HepG2 (cell line): ENCODE measurements around the gene STRBP. TPM values are rescaled to one million over a fixed set of nuclear protein-coding genes. Genes with fewer than 3 reads are reported as not detected.

Experiments used
- ATAC-seq: fragments of 200-7000 bp; cut with Tn5 transposase; 3 replicates; pipeline ENCODE4 v1.9.1; 2020; ENCODE audit warnings: mild to moderate bottlenecking, moderate library complexity
- BruUV-seq: library from RNA; stranded (reverse); fragments of 400-500 nt; replicated peaks from 2 replicates; lab custom pipeline; 2021; lab: Mats Ljungman, UMichigan
- CTCF ChIA-PET: fragments of 300-600 bp; formaldehyde crosslinking; extraction: SDS; loops from one replicate; lab custom pipeline; 2021; ENCODE audit warnings: low total read pairs, inconsistent platforms, low intra/inter-chr PET ratio; lab: Yijun Ruan, JAX
- POLR2A ChIA-PET: fragments of 350-600 bp; sonication (Branson Sonifier 250); formaldehyde crosslinking; loops from one replicate; lab custom pipeline; 2020; ENCODE audit warnings: antibody characterized with exemption, inconsistent platforms; lab: Yijun Ruan, JAX
- DNase-seq: peaks from one replicate; pipeline ENCODE4 v3.0.0-alpha.2; 2015; ENCODE audit warnings: low spot score
- FAIRE-seq: peaks from 3 replicates; lab custom pipeline; 2011; peaks lifted over from hg19 to GRCh38; lab: Jason Lieb, UNC
- H2AFZ ChIP-seq: one replicate; pipeline ENCODE4 v1.6.1; 2011; ENCODE audit warnings: low read length, inconsistent platforms
- H3K27ac ChIP-seq: fragments of 300-600 bp; 3 replicates; pipeline ENCODE4 v1.8.0; 2011; ENCODE audit warnings: mixed run types, mild to moderate bottlenecking, mixed read lengths, low read length, inconsistent platforms; ENCODE audit not compliant: insufficient read depth; ENCODE audit errors: extremely low read length
- H3K27me3 ChIP-seq, 2 experiments: fragments of 200-600 bp in 1 of 2; 2 replicates in 1 of 2; 3 replicates in 1 of 2; pipeline versions ENCODE4 v1.6.0 to v1.8.0; 2011; ENCODE audit warnings: low read length in 2 of 2, mild to moderate bottlenecking in 2 of 2, moderate library complexity in 2 of 2, inconsistent platforms in 1 of 2; ENCODE audit not compliant: insufficient read depth in 2 of 2, control insufficient read depth in 1 of 2
- H3K36me3 ChIP-seq, 2 experiments: fragments of 200-600 bp in 1 of 2; replicated peaks in 1 of 2; 2 replicates in 1 of 2; 3 replicates in 1 of 2; pipeline versions ENCODE4 v1.5.1 to v1.8.0; 2011; ENCODE audit warnings: low read length in 2 of 2, inconsistent platforms in 1 of 2; ENCODE audit not compliant: insufficient read depth in 2 of 2, control insufficient read depth in 1 of 2
- H3K4me1 ChIP-seq: 2 replicates; pipeline ENCODE4 v1.5.1; 2012; ENCODE audit warnings: low read length, inconsistent platforms; ENCODE audit not compliant: insufficient read depth
- H3K4me2 ChIP-seq: 2 replicates; pipeline ENCODE4 v1.6.0; 2011; ENCODE audit warnings: low read depth, low read length, inconsistent platforms
- H3K4me3 ChIP-seq, 3 experiments: fragments of 200-600 bp in 1 of 3; sonication (generic), shearing (Covaris generic) in 1 of 3; replicated peaks in 1 of 3; 2 replicates each; pipeline ENCODE4 v1.5.1; 2011 to 2016; ENCODE audit warnings: low read length in 3 of 3, inconsistent platforms in 2 of 3, low read depth in 2 of 3, mild to moderate bottlenecking in 2 of 3, control low read depth in 1 of 3, mixed read lengths in 1 of 3; ENCODE audit not compliant: insufficient read depth in 1 of 3
- H3K79me2 ChIP-seq: one replicate; pipeline ENCODE4 v1.6.1; 2011; ENCODE audit warnings: low read length, inconsistent platforms; ENCODE audit not compliant: insufficient read depth
- H3K9ac ChIP-seq: 2 replicates; pipeline ENCODE4 v1.6.0; 2011; ENCODE audit warnings: mild to moderate bottlenecking, low read depth, low read length, inconsistent platforms; ENCODE audit not compliant: insufficient read depth
- H3K9me3 ChIP-seq: 2 replicates; pipeline ENCODE4 v1.5.1; 2012; ENCODE audit warnings: mild to moderate bottlenecking, low read length
- H4K20me1 ChIP-seq: 2 replicates; pipeline ENCODE4 v1.6.0; 2011; ENCODE audit warnings: inconsistent platforms, mild to moderate bottlenecking, low read length, moderate library complexity; ENCODE audit not compliant: insufficient read depth
- BHLHE40 ChIP-seq: IDR thresholded peaks from 2 replicates; pipeline ENCODE4 v1.6.1; 2011; ENCODE audit warnings: low read length, improper control_type of control experiment
- ERF ChIP-seq: IDR thresholded peaks from 2 replicates; pipeline ENCODE4 v1.6.1; 2018; ENCODE audit warnings: missing biosample characterization, missing genetic modification reagents
- FIP1L1 ChIP-seq: fragments of 200-400 bp; formaldehyde crosslinking; IDR thresholded peaks from 2 replicates; pipeline ENCODE4 v1.6.1; 2018; ENCODE audit warnings: low read depth, mild to moderate bottlenecking, low read length, moderate library complexity, borderline replicate concordance; ENCODE audit not compliant: insufficient read depth
- HHEX ChIP-seq: IDR thresholded peaks from 2 replicates; pipeline ENCODE4 v1.6.1; 2016; ENCODE audit warnings: control low read depth
- MEIS2 ChIP-seq: sonication (generic); formaldehyde crosslinking; IDR thresholded peaks from 2 replicates; pipeline ENCODE4 v1.9.0; 2021; ENCODE audit warnings: mild to moderate bottlenecking, missing genetic modification reagents
- PRPF4 ChIP-seq: fragments of 200-400 bp; formaldehyde crosslinking; IDR thresholded peaks from 2 replicates; pipeline ENCODE4 v1.6.1; 2016; ENCODE audit warnings: low read length, low read depth; ENCODE audit not compliant: poor library complexity, severe bottlenecking
- RBM22 ChIP-seq: fragments of 200-400 bp; formaldehyde crosslinking; optimal IDR thresholded peaks from 2 replicates; pipeline ENCODE3; 2017; ENCODE audit warnings: mild to moderate bottlenecking, low read length, moderate library complexity
- REL ChIP-seq: sonication (generic); formaldehyde crosslinking; conservative IDR thresholded peaks from 2 replicates; pipeline ENCODE4 v1.8.0; 2022; ENCODE audit warnings: mild to moderate bottlenecking, missing genetic modification reagents, moderate library complexity
- RFXANK ChIP-seq: IDR thresholded peaks from 2 replicates; pipeline ENCODE4 v1.6.1; 2016
- ZNF577 ChIP-seq: sonication (generic); formaldehyde crosslinking; IDR thresholded peaks from 2 replicates; pipeline ENCODE4 v1.4.0; 2020; ENCODE audit warnings: mild to moderate bottlenecking, low read depth, missing genetic modification reagents, borderline replicate concordance
- WGBS: methylation state at CpG from one replicate; pipeline ENCODE4 v1.1.6; 2017; ENCODE audit warnings: low lambda C conversion rate; 5-methylcytosine and 5-hydroxymethylcytosine counted together
- in situ Hi-C: cut with HindIII; loops from 2 replicates; pipeline ENCODE4 v1.10.0; 2017; ENCODE audit warnings: low pct_unique_long_range_greater_than_20kb; ENCODE audit not compliant: extremely low pct_ligation_motif_present
- intact Hi-C: fragments of 100-400 bp; cut with micrococcal nuclease; formaldehyde crosslinking; loops from one replicate; pipeline ENCODE4 v1.10.0; 2022; ENCODE audit not compliant: unreplicated experiment
- polyA plus RNA-seq, 8 experiments: library from polyadenylated mRNA; depleted of rRNA in 3 of 8; stranded (reverse) in 7 of 8; unstranded in 1 of 8; fragments of >200 nt; fragmentation: Illumina TruSeq in 4 of 8; extraction: Trizol in 4 of 8; gene quantifications; 2 replicates each; pipeline versions ENCODE4 v1.2.1 to v1.2.3, GENCODE V29; 2011 to 2016; ENCODE audit warnings: low read depth in 4 of 8, missing spikeins in 1 of 8, mixed read lengths in 1 of 8; ENCODE audit not compliant: insufficient read depth in 1 of 8
- total RNA-seq, 5 experiments: library from RNA; depleted of rRNA; stranded (reverse); fragments of >200 nt; fragmentation: Illumina TruSeq; extraction: Trizol; gene quantifications; 2 replicates each; pipeline ENCODE4 v1.2.3, GENCODE V29; 2016; ENCODE audit warnings: low read depth in 1 of 5
- TF ChIP-seq, protein P1 (sequence below): sonication (generic); formaldehyde crosslinking; IDR thresholded peaks from 2 replicates; pipeline ENCODE4 v1.4.0; 2020; ENCODE audit warnings: low read depth, mild to moderate bottlenecking, missing genetic modification reagents
- TF ChIP-seq, protein P2 (sequence below): sonication (generic); formaldehyde crosslinking; IDR thresholded peaks from 2 replicates; pipeline ENCODE4 v1.9.0; 2021; ENCODE audit warnings: mild to moderate bottlenecking, missing genetic modification reagents
- TF ChIP-seq, protein P3 (sequence below), 2 experiments: sonication (generic) in 1 of 2; formaldehyde crosslinking in 1 of 2; IDR thresholded peaks; 2 replicates each; pipeline versions ENCODE4 v1.4.0 to v1.6.1; 2016 to 2020; ENCODE audit warnings: borderline replicate concordance in 1 of 2, low read depth in 1 of 2, mild to moderate bottlenecking in 1 of 2, missing genetic modification reagents in 1 of 2

Gene STRBP
- total and polyA plus RNA-seq, 2 of the 13 experiments (the other 11 are each of a cell fraction or from before 2014, with no cell fraction given), result 14.5 to 38.5 TPM

DNA sequence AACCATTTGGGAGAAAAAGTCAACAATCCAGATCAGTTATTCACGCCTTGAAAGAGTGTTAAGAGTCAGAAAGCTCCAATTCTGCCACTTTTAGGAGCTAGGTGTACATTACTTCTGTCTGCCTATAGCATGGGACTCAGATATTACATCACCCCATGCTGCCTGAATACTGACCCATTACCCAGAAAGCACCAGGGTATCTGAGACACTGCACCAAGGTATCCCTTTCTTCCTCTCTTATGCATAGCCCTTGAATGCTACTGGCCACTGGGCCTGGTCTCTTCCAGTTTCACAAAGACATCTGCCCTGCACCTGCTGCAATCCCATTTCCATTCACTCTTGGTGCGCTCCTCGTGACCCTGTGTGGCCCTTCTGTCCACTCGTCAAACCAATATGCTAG is 2.6 kb downstream of the STRBP start:
- no TSS peak for BruUV-seq
- H2AFZ ChIP-seq, result no peak overlapping the region
- H3K36me3 ChIP-seq, result no peaks in the 10 kb centered on the region
- POLR2A ChIA-PET, result no interaction called here
- CTCF ChIA-PET, result no interaction called here
- no peak overlapping the region for H3K27ac ChIP-seq
- DNase-seq (no peak), ATAC-seq (no peak), FAIRE-seq (no peak)
- WGBS, result 97% methylated on average over 4 of the region's 4 CpGs
- H3K79me2 ChIP-seq, result peaks cover 56% of the 10 kb centered on the region
- H3K4me2 ChIP-seq, result peak overlapping the region; percentile 16; the same call in 1 of the 2 replicates
- H4K20me1 ChIP-seq, result 0 out of 2 replicates have a peak, but pooled peaks cover 5% of the 10 kb centered on the region
- peaks cover 71% of the 10 kb centered on the region for H3K4me1 ChIP-seq
- H3K9me3 ChIP-seq, result no peaks in the 10 kb centered on the region
- intact Hi-C loops, result loop anchor here (10.0 kb wide), 1 partner anchor 59 kb away; no protein-coding TSS in a partner anchor
- in situ Hi-C loops, result no loop called here
- H3K4me3 ChIP-seq, result no peak overlapping the region
- no peaks in the 10 kb centered on the region; a peak in 1 of 5 replicates for H3K27me3 ChIP-seq
- H3K9ac ChIP-seq, result no peak overlapping the region
- no peak for TF ChIP-seq BHLHE40
- TF ChIP-seq PRPF4, result no peak
- TF ChIP-seq, protein P1, sequence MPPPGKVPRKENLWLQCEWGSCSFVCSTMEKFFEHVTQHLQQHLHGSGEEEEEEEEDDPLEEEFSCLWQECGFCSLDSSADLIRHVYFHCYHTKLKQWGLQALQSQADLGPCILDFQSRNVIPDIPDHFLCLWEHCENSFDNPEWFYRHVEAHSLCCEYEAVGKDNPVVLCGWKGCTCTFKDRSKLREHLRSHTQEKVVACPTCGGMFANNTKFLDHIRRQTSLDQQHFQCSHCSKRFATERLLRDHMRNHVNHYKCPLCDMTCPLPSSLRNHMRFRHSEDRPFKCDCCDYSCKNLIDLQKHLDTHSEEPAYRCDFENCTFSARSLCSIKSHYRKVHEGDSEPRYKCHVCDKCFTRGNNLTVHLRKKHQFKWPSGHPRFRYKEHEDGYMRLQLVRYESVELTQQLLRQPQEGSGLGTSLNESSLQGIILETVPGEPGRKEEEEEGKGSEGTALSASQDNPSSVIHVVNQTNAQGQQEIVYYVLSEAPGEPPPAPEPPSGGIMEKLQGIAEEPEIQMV (CRISPR knock-in tag), result no peak
- TF ChIP-seq REL, result no peak
- no peak for TF ChIP-seq HHEX (CRISPR knock-in tag)
- TF ChIP-seq RFXANK (CRISPR knock-in tag), result no peak
- TF ChIP-seq ERF (CRISPR knock-in tag), result no peak
- TF ChIP-seq RBM22, result no peak
- TF ChIP-seq, protein P2, sequence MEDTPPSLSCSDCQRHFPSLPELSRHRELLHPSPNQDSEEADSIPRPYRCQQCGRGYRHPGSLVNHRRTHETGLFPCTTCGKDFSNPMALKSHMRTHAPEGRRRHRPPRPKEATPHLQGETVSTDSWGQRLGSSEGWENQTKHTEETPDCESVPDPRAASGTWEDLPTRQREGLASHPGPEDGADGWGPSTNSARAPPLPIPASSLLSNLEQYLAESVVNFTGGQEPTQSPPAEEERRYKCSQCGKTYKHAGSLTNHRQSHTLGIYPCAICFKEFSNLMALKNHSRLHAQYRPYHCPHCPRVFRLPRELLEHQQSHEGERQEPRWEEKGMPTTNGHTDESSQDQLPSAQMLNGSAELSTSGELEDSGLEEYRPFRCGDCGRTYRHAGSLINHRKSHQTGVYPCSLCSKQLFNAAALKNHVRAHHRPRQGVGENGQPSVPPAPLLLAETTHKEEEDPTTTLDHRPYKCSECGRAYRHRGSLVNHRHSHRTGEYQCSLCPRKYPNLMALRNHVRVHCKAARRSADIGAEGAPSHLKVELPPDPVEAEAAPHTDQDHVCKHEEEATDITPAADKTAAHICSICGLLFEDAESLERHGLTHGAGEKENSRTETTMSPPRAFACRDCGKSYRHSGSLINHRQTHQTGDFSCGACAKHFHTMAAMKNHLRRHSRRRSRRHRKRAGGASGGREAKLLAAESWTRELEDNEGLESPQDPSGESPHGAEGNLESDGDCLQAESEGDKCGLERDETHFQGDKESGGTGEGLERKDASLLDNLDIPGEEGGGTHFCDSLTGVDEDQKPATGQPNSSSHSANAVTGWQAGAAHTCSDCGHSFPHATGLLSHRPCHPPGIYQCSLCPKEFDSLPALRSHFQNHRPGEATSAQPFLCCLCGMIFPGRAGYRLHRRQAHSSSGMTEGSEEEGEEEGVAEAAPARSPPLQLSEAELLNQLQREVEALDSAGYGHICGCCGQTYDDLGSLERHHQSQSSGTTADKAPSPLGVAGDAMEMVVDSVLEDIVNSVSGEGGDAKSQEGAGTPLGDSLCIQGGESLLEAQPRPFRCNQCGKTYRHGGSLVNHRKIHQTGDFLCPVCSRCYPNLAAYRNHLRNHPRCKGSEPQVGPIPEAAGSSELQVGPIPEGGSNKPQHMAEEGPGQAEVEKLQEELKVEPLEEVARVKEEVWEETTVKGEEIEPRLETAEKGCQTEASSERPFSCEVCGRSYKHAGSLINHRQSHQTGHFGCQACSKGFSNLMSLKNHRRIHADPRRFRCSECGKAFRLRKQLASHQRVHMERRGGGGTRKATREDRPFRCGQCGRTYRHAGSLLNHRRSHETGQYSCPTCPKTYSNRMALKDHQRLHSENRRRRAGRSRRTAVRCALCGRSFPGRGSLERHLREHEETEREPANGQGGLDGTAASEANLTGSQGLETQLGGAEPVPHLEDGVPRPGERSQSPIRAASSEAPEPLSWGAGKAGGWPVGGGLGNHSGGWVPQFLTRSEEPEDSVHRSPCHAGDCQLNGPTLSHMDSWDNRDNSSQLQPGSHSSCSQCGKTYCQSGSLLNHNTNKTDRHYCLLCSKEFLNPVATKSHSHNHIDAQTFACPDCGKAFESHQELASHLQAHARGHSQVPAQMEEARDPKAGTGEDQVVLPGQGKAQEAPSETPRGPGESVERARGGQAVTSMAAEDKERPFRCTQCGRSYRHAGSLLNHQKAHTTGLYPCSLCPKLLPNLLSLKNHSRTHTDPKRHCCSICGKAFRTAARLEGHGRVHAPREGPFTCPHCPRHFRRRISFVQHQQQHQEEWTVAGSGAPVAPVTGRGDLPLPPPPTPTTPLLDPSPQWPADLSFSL (CRISPR knock-in tag), result no peak
- TF ChIP-seq, protein P3, sequence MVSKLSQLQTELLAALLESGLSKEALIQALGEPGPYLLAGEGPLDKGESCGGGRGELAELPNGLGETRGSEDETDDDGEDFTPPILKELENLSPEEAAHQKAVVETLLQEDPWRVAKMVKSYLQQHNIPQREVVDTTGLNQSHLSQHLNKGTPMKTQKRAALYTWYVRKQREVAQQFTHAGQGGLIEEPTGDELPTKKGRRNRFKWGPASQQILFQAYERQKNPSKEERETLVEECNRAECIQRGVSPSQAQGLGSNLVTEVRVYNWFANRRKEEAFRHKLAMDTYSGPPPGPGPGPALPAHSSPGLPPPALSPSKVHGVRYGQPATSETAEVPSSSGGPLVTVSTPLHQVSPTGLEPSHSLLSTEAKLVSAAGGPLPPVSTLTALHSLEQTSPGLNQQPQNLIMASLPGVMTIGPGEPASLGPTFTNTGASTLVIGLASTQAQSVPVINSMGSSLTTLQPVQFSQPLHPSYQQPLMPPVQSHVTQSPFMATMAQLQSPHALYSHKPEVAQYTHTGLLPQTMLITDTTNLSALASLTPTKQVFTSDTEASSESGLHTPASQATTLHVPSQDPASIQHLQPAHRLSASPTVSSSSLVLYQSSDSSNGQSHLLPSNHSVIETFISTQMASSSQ (IDR thresholded peaks at IDR 0.05; ENCODE audit: low read depth), result no peak
- TF ChIP-seq, protein P3 (CRISPR knock-in tag; IDR thresholded peaks at IDR 0.05; ENCODE audit: borderline replicate concordance), result no peak
- no peak for TF ChIP-seq MEIS2 (CRISPR knock-in tag)
- no peak for TF ChIP-seq FIP1L1
- no peak for TF ChIP-seq ZNF577 (CRISPR knock-in tag)
